Neural crest cell (in vitro differentiated cells): ENCODE data around the gene GNPTAB. TPM values are rescaled to one million over a fixed set of nuclear protein-coding genes. Genes with fewer than 3 reads are reported as not detected.
"Not testable (repeated sequence)": the region's sequence is repeated elsewhere in the genome, so short reads cannot be mapped to it uniquely, and the experiment has no call there.

Experiments
- DNase-seq: peaks from one replicate; pipeline ENCODE4 v3.0.0; 2021; ENCODE audit warnings: low read depth, mixed read lengths, low spot score
- H3K27ac Mint-ChIP-seq: one replicate; pipeline ENCODE4 v1.8.0; 2021; ENCODE audit warnings: mild to moderate bottlenecking, mixed read lengths; ENCODE audit not compliant: unreplicated experiment
- H3K27me3 Mint-ChIP-seq: 2 replicates; pipeline ENCODE4 v1.8.0; 2021; ENCODE audit warnings: low read depth, mild to moderate bottlenecking, mixed read lengths
- H3K36me3 Mint-ChIP-seq: 2 replicates; pipeline ENCODE4 v1.8.0; 2021; ENCODE audit warnings: low read depth, mild to moderate bottlenecking, mixed read lengths
- H3K4me1 Mint-ChIP-seq: 2 replicates; pipeline ENCODE4 v1.8.0; 2021; ENCODE audit warnings: mixed read lengths
- H3K4me3 Mint-ChIP-seq: one replicate; pipeline ENCODE4 v1.8.0; 2021; ENCODE audit warnings: mild to moderate bottlenecking, mixed read lengths
- H3K9me3 Mint-ChIP-seq: 2 replicates; pipeline ENCODE4 v1.8.0; 2021; ENCODE audit warnings: mixed read lengths
- CTCF ChIP-seq: fragments of 200-600 bp; sonication (generic); conservative IDR thresholded peaks from 2 replicates; pipeline ENCODE4 v1.5.0; 2021; ENCODE audit warnings: antibody characterized with exemption, mild to moderate bottlenecking
- total RNA-seq: library from RNA; stranded (reverse); gene quantifications from 2 replicates; pipeline ENCODE4 v1.2.1, GENCODE V29; 2021

The GNPTAB gene
- total RNA-seq, 1 donor from 2014 or later = 11.0 TPM

- H3K27ac Mint-ChIP-seq = no peak overlapping the region
- H3K4me3 Mint-ChIP-seq = no peak overlapping the region
- no peak for DNase-seq
- no peaks in the 10 kb centered on the region for H3K9me3 Mint-ChIP-seq
- TF ChIP-seq CTCF = no peak
- H3K27me3 Mint-ChIP-seq = no peaks in the 10 kb centered on the region
- no peaks in the 10 kb centered on the region for H3K4me1 Mint-ChIP-seq
- no peaks in the 10 kb centered on the region for H3K36me3 Mint-ChIP-seq
Measured at GRCh38 chr12:101862245-101862644, 31.5 kb upstream of the GNPTAB start.

GRCh38 chr12:101861688-101862087, 30.9 kb upstream of the GNPTAB start:
- H3K27ac Mint-ChIP-seq, H3K4me1 Mint-ChIP-seq, H3K4me3 Mint-ChIP-seq, DNase-seq, H3K9me3 Mint-ChIP-seq, H3K36me3 Mint-ChIP-seq, H3K27me3 Mint-ChIP-seq: not testable (repeated sequence)

GRCh38 chr12:101859664-101860607, 29.2 kb upstream of the GNPTAB start:
- Mint-ChIP-seq H3K4me3 (no peak overlapping the region), H3K36me3 (no peaks in the 10 kb centered on the region), H3K27ac (no peak overlapping the region), H3K4me1 (no peaks in the 10 kb centered on the region), H3K9me3 (no peaks in the 10 kb centered on the region), H3K27me3 (no peaks in the 10 kb centered on the region)
- TF ChIP-seq CTCF = no peak
- no peak for DNase-seq

GRCh38 chr12:101858361-101858760, 27.6 kb upstream of the GNPTAB start:
- H3K27ac Mint-ChIP-seq = no peak overlapping the region
- H3K36me3 Mint-ChIP-seq = no peaks in the 10 kb centered on the region
- H3K27me3 Mint-ChIP-seq = no peaks in the 10 kb centered on the region
- no peaks in the 10 kb centered on the region for H3K9me3 Mint-ChIP-seq
- no peaks in the 10 kb centered on the region for H3K4me1 Mint-ChIP-seq
- DNase-seq = no peak
- H3K4me3 Mint-ChIP-seq = no peak overlapping the region
- no peak for TF ChIP-seq CTCF

- Mint-ChIP-seq H3K9me3 (no peaks in the 10 kb centered on the region), H3K4me3 (no peak overlapping the region)
Measured at GRCh38 chr12:101857043-101857558, 26.3 kb upstream of the GNPTAB start.

GRCh38 chr12:101856614-101857013, 25.9 kb upstream of the GNPTAB start:
- H3K27ac Mint-ChIP-seq, H3K4me1 Mint-ChIP-seq, H3K9me3 Mint-ChIP-seq, H3K27me3 Mint-ChIP-seq, DNase-seq, H3K4me3 Mint-ChIP-seq, H3K36me3 Mint-ChIP-seq: not testable (repeated sequence)

More at GRCh38 chr12:101857043-101857558, 26.3 kb upstream of the GNPTAB start:
- no peaks in the 10 kb centered on the region for H3K27me3 Mint-ChIP-seq
- DNase-seq = no peak
- H3K27ac Mint-ChIP-seq = no peak overlapping the region
- no peak for TF ChIP-seq CTCF
- H3K36me3 Mint-ChIP-seq = no peaks in the 10 kb centered on the region
- no peaks in the 10 kb centered on the region for H3K4me1 Mint-ChIP-seq
